ENCODE results near the gene PPP2R5D.

DNA sequence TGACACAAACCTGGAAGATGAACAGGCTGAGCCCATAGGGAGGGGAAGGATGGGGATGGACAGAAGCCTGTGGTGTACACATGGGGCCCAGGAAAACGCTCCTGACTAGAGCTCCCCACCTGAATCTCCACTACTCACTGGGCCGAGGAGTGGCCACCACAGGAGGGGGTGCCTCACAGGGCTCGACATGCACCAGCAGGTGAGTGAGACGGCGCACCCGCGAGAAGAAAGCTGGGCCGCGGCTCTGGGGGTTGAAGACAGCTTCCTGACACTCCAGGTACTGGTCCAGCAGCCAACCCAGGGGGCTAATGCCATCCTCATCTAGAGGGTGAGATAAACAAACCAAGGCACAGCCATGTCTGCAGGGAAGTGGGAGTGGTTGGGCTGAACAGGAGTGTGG, 58.9 kb downstream of the PPP2R5D start:
- TF ChIP-seq POLR2A (IDR thresholded peaks at IDR 0.05) = no peak
- TF ChIP-seq, protein P1, sequence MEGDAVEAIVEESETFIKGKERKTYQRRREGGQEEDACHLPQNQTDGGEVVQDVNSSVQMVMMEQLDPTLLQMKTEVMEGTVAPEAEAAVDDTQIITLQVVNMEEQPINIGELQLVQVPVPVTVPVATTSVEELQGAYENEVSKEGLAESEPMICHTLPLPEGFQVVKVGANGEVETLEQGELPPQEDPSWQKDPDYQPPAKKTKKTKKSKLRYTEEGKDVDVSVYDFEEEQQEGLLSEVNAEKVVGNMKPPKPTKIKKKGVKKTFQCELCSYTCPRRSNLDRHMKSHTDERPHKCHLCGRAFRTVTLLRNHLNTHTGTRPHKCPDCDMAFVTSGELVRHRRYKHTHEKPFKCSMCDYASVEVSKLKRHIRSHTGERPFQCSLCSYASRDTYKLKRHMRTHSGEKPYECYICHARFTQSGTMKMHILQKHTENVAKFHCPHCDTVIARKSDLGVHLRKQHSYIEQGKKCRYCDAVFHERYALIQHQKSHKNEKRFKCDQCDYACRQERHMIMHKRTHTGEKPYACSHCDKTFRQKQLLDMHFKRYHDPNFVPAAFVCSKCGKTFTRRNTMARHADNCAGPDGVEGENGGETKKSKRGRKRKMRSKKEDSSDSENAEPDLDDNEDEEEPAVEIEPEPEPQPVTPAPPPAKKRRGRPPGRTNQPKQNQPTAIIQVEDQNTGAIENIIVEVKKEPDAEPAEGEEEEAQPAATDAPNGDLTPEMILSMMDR (IDR thresholded peaks at IDR 0.05) = no peak

All from body of pancreas (tissue), 4 donors.